ENCODE results near the gene UGT1A10.

UGT1A10 gene

DNA sequence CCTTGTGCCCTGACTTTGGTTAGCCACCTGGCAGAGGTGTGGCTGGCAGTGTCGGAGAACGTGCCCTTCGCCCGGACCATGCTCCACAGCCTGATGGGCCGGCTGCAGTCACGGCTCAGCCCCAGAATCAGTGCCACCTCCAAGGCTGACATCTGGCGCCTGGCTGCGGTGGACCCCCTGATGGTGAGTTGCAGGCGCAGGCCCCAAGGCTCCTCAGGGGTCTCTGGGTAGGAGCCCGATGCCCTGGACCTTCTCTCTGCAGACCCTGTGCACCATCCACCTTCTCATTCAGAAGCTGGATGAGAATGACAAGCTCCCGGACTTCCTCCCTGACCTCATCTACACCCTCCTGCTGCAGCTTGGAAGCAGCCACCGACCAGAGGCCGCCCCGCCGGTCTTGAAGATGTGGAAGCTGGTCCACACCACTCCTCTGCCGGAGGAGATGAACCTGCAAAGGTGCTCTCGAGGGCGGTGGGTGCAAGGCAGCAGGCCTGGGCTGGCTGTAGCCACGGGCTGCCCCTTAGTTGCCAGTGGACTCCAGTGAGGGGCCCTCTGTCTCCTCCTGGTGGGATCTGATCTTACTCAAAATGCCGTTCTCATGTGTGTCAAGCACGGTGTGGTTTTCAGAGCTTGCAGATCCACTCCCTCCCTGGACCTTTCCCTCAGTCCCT lies 186.0 kb downstream of the UGT1A10 start:
- no peak for DNase-seq (ENCODE audit: low read depth in 2 of 2)
